ENCODE data around the gene IL10.

- TF ChIP-seq CTCF (optimal IDR thresholded peaks at IDR 0.05 in 1 of 3, IDR thresholded peaks at IDR 0.05 in 1 of 3, conservative IDR thresholded peaks at IDR 0.05 in 1 of 3; ENCODE audit: extremely low read depth in 1 of 3, insufficient read depth in 2 of 3, low read length in 3 of 3): no peak
- TF ChIP-seq EZH2 (IDR thresholded peaks at IDR 0.05; ENCODE audit: low read length): no peak
These were observed 36.7 kb downstream of the IL10 start for GRCh38 chr1:206735553-206736031.

Data from keratinocyte (primary cell).